ENCODE measurements around the gene SYCP2L. TPM values are rescaled to one million over a fixed set of nuclear protein-coding genes. Genes with fewer than 3 reads are reported as not detected.

The SYCP2L gene
- total RNA-seq, 3 donors from 2014 or later, result 0.12 to 0.57 TPM; not detected in 1

DNA sequence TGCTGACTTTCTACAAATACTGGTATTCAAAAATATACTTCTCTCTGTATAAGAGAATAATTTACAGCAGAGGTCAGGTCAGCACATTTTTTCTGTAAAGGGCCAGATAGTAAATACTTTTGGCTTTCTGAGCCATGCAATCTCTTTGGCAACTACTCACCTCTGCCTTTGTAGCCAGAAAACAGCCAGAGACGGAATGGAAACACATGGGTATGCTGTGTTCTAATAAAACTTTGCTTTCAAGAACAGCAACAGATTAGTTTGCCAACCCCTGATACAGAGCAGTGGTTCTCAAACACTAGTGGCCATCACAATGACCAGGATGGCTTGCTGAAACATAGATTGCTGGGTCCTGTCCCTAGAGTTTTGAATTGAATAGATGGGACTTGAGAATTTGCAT is 46.3 kb downstream of the SYCP2L start:
- TF ChIP-seq, protein P1, sequence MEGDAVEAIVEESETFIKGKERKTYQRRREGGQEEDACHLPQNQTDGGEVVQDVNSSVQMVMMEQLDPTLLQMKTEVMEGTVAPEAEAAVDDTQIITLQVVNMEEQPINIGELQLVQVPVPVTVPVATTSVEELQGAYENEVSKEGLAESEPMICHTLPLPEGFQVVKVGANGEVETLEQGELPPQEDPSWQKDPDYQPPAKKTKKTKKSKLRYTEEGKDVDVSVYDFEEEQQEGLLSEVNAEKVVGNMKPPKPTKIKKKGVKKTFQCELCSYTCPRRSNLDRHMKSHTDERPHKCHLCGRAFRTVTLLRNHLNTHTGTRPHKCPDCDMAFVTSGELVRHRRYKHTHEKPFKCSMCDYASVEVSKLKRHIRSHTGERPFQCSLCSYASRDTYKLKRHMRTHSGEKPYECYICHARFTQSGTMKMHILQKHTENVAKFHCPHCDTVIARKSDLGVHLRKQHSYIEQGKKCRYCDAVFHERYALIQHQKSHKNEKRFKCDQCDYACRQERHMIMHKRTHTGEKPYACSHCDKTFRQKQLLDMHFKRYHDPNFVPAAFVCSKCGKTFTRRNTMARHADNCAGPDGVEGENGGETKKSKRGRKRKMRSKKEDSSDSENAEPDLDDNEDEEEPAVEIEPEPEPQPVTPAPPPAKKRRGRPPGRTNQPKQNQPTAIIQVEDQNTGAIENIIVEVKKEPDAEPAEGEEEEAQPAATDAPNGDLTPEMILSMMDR (IDR thresholded peaks at IDR 0.05), result no peak
- intact Hi-C loops (cut with DNase I, micrococcal nuclease), result no loop called here
- DNase-seq (no peak), ATAC-seq (no peak)
- no peak overlapping the region for H3K4me3 ChIP-seq
- H3K9me3 ChIP-seq, result no peaks in the 10 kb centered on the region
- H3K36me3 ChIP-seq (ENCODE audit: low read depth), result no peaks in the 10 kb centered on the region
- no peaks in the 10 kb centered on the region for H3K4me1 ChIP-seq (ENCODE audit: low read depth)

DNA sequence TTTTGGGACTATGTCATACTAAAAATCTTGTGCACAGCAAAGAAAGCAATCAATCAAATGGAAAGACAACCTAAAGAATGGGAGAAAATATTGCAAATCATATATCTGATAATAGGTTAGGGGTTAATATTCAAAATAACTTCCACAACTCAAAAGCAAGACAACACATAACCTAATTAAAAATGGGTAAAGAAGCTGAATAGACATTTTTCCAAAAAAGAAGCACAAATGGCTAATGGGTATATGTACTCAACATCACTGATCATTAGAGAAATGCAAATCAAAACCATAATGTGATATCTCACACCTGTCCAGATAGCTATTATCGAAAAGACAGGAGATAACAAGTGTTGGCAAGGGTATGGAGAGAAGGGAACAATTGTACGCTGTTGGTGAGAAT is 53.0 kb downstream of the SYCP2L start:
- no peak for ATAC-seq
- TF ChIP-seq, protein P1 (IDR thresholded peaks at IDR 0.05), result no peak

DNA sequence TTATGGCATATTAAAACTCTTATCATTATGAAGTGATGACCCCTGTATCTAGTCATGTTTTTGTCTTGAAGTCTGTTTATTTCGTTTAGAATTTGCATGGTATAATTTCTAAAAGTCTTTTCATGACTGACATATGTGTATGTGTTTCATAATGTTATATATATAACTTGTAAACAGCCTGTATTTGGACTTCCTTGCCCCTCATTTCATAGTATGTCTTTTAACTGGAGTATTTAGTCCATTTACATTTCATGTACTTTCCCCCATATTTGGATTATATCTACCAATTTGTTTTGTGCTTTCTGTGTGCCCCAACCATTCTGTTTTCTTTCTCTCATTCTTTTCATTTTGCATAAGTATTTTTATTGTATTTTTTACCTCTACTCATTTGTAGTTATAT is 59.0 kb downstream of the SYCP2L start:
- intact Hi-C loops (cut with DNase I, micrococcal nuclease), result no loop called here
- DNase-seq (no peak), ATAC-seq (no peak)
- Histone ChIP-seq H3K4me1 (ENCODE audit: low read depth) (no peaks in the 10 kb centered on the region), H3K36me3 (ENCODE audit: low read depth) (no peaks in the 10 kb centered on the region), H3K4me3 (no peak overlapping the region), H3K9me3 (no peaks in the 10 kb centered on the region)
- TF ChIP-seq, protein P1 (IDR thresholded peaks at IDR 0.05), result no peak

More for the DNA sequence above, 53.0 kb downstream of the SYCP2L start:
- no peak for DNase-seq
- Histone ChIP-seq H3K36me3 (ENCODE audit: low read depth) (no peaks in the 10 kb centered on the region), H3K4me1 (ENCODE audit: low read depth) (no peaks in the 10 kb centered on the region), H3K4me3 (no peak overlapping the region), H3K9me3 (no peaks in the 10 kb centered on the region)
- intact Hi-C loops (cut with DNase I, micrococcal nuclease), result no loop called here

DNA sequence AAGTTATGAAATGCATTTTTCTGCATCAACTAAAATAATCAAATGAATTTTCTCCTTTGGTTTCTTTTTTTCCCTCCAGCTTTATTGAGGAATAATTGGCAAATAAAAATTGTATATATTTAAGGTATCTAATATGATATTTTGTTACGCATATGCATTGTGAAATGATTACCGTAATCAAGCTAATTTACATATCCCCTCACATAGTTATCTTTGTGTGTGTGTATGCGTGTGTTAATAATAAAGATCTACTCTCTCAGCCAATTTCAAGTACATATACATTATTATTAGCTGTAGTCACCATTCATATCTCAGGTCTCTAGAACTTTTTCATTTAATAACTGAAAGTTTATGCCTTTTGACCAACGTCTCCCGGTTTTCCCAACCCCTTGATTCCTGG is 61.1 kb downstream of the SYCP2L start:
- no peaks in the 10 kb centered on the region for H3K9me3 ChIP-seq
- intact Hi-C loops (cut with DNase I, micrococcal nuclease), result no loop called here
- H3K4me3 ChIP-seq, result no peak overlapping the region
- H3K4me1 ChIP-seq (ENCODE audit: low read depth), result no peaks in the 10 kb centered on the region
- TF ChIP-seq, protein P1 (IDR thresholded peaks at IDR 0.05), result no peak
- no peak for ATAC-seq
- no peaks in the 10 kb centered on the region for H3K36me3 ChIP-seq (ENCODE audit: low read depth)
- DNase-seq, result no peak

DNA sequence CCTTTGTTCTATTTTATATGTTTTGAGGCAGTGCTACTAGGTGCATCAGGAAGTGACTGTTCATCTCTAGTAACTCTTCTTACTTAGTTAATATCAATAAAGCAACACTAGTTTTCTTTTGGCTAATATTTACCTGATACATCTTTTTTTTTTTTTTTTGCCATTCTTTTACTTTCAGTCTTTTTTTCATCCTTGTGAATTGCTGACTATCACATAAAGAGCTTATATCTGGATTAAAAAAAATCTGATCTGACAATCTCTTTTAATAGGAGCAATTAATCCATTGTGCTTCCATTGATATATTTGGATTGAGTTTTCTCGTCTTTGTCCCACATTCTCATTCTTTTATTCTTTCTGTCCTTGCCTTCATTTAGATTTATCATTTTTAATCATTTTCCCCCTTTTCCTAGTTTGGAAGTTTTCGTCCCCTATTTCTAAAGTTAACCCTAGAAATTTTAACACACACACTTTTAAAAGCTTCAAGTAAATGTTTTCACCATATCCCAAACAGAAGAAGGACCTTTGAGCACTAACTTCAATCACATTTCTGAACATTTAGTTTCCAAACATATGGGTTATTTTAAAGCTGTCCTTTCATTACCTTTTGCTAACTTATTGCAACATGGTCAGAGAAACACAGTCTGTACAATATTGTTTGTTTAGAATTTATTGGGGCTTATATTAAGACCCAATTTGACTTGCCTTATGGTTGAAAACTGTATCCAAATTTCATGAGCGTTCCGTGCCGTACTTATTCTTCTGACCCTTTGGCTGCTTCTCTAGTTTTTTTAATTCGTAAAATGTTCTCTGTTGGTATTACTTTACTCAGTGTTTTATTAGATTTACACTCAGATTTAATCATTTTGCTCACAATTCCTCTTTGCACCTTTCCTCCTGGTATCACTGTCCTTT is 63.0 kb downstream of the SYCP2L start:
- H3K4me3 ChIP-seq, result no peak overlapping the region
- no peaks in the 10 kb centered on the region for H3K4me1 ChIP-seq (ENCODE audit: low read depth)
- TF ChIP-seq, protein P1 (IDR thresholded peaks at IDR 0.05), result no peak
- H3K9me3 ChIP-seq, result no peaks in the 10 kb centered on the region
- DNase-seq (no peak), ATAC-seq (no peak)
- H3K36me3 ChIP-seq (ENCODE audit: low read depth), result no peaks in the 10 kb centered on the region
- intact Hi-C loops (cut with DNase I, micrococcal nuclease), result loop anchor here (5.0 to 10.0 kb wide), 2 partner anchors 117 to 545 kb away; no protein-coding TSS in a partner anchor
